Adrenal gland (tissue), 12 donors: ENCODE data around the gene WDR19. TPM values are rescaled to one million over a fixed set of nuclear protein-coding genes. Genes with fewer than 3 reads are reported as not detected.

ENCODE experiments used
- DNase-seq, 7 donors: peaks; one replicate each; pipeline ENCODE4 v3.0.0-alpha.2; 2019 to 2020
- H3K27ac ChIP-seq, 5 donors: fragments of 200-600 bp; sonication (generic) in 4 of 5; 1 replicate in 3 of 5; 2 replicates in 2 of 5; pipeline versions ENCODE4 v1.5.1 to v1.8.0; 2016 to 2020; ENCODE audit warnings: mild to moderate bottlenecking in 1 of 5
- H3K27me3 ChIP-seq: fragments of 200-600 bp; 2 replicates; pipeline ENCODE4 v1.8.0; 2021
- H3K36me3 ChIP-seq, 2 donors: fragments of 200-600 bp; replicated peaks in 1 of 2; 1 replicate in 1 of 2; 2 replicates in 1 of 2; pipeline versions ENCODE4 v1.5.1 to v1.8.0; 2018 to 2022
- H3K4me1 ChIP-seq, 2 donors: fragments of 200-600 bp; replicated peaks in 1 of 2; 1 replicate in 1 of 2; 2 replicates in 1 of 2; pipeline versions ENCODE4 v1.5.1 to v1.8.0; 2018 to 2021
- H3K4me3 ChIP-seq, 4 donors: fragments of 200-600 bp; sonication (generic) in 3 of 4; one replicate each; pipeline ENCODE4 v1.5.1; 2016 to 2018
- H3K9me3 ChIP-seq, 3 donors: fragments of 200-600 bp; sonication (generic) in 1 of 3; replicated peaks in 1 of 3; 1 replicate in 2 of 3; 2 replicates in 1 of 3; pipeline versions ENCODE4 v1.5.1 to v1.8.0; 2016 to 2021
- POLR2A ChIP-seq, 2 donors: fragments of 450-650 bp; IDR thresholded peaks; one replicate each; pipeline ENCODE4 v1.6.1; 2017; ENCODE audit warnings: antibody characterized with exemption in 2 of 2, mild to moderate bottlenecking in 2 of 2, moderate library complexity in 1 of 2
- WGBS, 4 donors: extraction: QIAGEN DNeasy Blood & Tissue Kit in 2 of 4; methylation state at CpG; one replicate each; pipeline versions ENCODE4 v1.1.5 to v1.1.7; 2013 to 2017; 5-methylcytosine and 5-hydroxymethylcytosine counted together
- intact Hi-C, 2 donors: fragments of 100-400 bp; cut with DNase I; formaldehyde crosslinking; loops; one replicate each; pipeline versions ENCODE4 v1.14.1 to v1.15.0; 2022 to 2023
- polyA plus RNA-seq, 3 donors: library from polyadenylated mRNA; stranded (reverse); fragments of 200-250 nt in 2 of 3; fragments of 350-450 nt in 1 of 3; fragmentation: Illumina TruSeq in 1 of 3; extraction: RNeasy Lipid Tissue Mini Kit (QIAGEN cat#74804) in 1 of 3; gene quantifications; one replicate each; pipeline ENCODE4 v1.2.3, GENCODE V29; 2013 to 2014
- total RNA-seq, 9 donors: library from RNA; depleted of rRNA in 4 of 9; stranded (reverse); fragments of >200 nt in 4 of 9; fragments of 120-200 nt in 1 of 9; fragmentation: NEBNext Ultra II Directional in 1 of 9; extraction: Animal tissue kit (Norgen Biotek cat#: 25700) in 1 of 9; gene quantifications; one replicate each; pipeline versions ENCODE4 v1.1.0 to v1.2.4, GENCODE V29; 2013 to 2023
- TF ChIP-seq, protein P1 (sequence below), 6 experiments: fragments of 450-650 bp in 4 of 6; fragments of 200-600 bp in 2 of 6; sonication (generic) in 1 of 6; IDR thresholded peaks; 1 replicate in 5 of 6; 2 replicates in 1 of 6; pipeline versions ENCODE4 v1.5.1 to v1.8.0; 2016 to 2021; ENCODE audit warnings: antibody characterized with exemption in 6 of 6, mild to moderate bottlenecking in 2 of 6, moderate library complexity in 1 of 6
- donor health status: healthy with polysubstance abuse.
- donor health status: Bipolar disorder and iron deficiency.
- donor health status: DM: yes; HTN: yes; CAD: no.
- donor health status: DM: no; HTN: no; CAD: no.
- donor health status: DM: no; HTN: no; CAD: no.
- donor health status: DM: yes; HTN: yes; CAD: no.

The WDR19 gene
- total and polyA plus RNA-seq, 12 donors: 11.3 to 136 (median 42.6) TPM

DNA sequence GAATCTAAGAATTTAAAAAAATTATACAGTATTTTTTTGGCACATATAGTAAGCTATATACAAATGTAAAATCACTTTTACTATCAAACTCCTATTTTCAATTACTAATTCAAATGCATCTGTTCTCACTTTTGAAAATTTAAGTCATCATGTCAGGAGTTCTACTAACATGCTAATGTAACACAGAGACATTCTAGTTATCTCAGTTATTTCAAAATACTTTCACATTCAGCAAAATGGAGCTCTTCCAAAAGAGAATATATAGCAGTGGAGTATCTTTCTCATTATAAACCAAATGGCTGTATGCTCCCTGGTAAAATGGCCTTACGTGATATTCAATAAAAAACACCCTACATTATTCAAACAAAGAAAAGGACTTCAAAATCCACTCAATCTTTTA, 141.5 kb downstream of the WDR19 start:
- DNase-seq: no peak
- peaks cover 11 to 31% of the 10 kb centered on the region in 2 donors for H3K4me1 ChIP-seq
- no peak overlapping the region for H3K4me3 ChIP-seq
- peaks cover 0 to 7% of the 10 kb centered on the region in 2 donors for H3K36me3 ChIP-seq
- 95 to 100% (median 98%) methylated on average over 1 of the region's 1 CpG for WGBS, 4 donors
- H3K9me3 ChIP-seq: no peaks in the 10 kb centered on the region
- no peak overlapping the region for H3K27ac ChIP-seq
- no peak for TF ChIP-seq POLR2A (IDR thresholded peaks at IDR 0.05)
- TF ChIP-seq, protein P1, sequence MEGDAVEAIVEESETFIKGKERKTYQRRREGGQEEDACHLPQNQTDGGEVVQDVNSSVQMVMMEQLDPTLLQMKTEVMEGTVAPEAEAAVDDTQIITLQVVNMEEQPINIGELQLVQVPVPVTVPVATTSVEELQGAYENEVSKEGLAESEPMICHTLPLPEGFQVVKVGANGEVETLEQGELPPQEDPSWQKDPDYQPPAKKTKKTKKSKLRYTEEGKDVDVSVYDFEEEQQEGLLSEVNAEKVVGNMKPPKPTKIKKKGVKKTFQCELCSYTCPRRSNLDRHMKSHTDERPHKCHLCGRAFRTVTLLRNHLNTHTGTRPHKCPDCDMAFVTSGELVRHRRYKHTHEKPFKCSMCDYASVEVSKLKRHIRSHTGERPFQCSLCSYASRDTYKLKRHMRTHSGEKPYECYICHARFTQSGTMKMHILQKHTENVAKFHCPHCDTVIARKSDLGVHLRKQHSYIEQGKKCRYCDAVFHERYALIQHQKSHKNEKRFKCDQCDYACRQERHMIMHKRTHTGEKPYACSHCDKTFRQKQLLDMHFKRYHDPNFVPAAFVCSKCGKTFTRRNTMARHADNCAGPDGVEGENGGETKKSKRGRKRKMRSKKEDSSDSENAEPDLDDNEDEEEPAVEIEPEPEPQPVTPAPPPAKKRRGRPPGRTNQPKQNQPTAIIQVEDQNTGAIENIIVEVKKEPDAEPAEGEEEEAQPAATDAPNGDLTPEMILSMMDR (IDR thresholded peaks at IDR 0.05): no peak
- no peaks in the 10 kb centered on the region for H3K27me3 ChIP-seq
- intact Hi-C loops: no loop called here

DNA sequence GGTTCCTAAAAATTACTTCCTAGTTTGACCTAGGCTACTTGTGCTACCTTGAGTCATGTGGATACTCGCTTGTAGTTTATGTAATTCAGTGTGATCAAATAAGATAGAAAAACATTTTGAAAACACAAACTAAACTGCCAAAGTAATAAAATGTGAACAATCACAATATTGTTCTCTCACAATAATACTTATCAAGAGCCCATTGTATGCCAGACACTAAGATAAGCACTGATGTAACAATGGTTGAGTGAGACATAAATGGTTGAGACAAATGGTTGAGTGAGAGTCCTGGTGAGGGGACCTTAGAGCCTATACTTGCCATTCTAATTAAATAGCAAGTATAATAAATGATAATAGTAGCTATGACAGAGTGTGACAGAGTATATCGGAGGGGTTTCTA, 142.1 kb downstream of the WDR19 start:
- H3K4me3 ChIP-seq: no peak overlapping the region
- peaks cover 11 to 30% of the 10 kb centered on the region in 2 donors for H3K4me1 ChIP-seq
- WGBS, 4 donors: 88 to 96% (median 95%) methylated on average over 2 of the region's 2 CpGs
- no peaks in the 10 kb centered on the region for H3K9me3 ChIP-seq
- H3K36me3 ChIP-seq: peaks cover 0 to 4% of the 10 kb centered on the region in 2 donors
- DNase-seq: no peak
- no peak overlapping the region for H3K27ac ChIP-seq
- TF ChIP-seq POLR2A (IDR thresholded peaks at IDR 0.05): no peak
- TF ChIP-seq, protein P1 (IDR thresholded peaks at IDR 0.05): no peak
- intact Hi-C loops: no loop called here
- H3K27me3 ChIP-seq: no peaks in the 10 kb centered on the region

DNA sequence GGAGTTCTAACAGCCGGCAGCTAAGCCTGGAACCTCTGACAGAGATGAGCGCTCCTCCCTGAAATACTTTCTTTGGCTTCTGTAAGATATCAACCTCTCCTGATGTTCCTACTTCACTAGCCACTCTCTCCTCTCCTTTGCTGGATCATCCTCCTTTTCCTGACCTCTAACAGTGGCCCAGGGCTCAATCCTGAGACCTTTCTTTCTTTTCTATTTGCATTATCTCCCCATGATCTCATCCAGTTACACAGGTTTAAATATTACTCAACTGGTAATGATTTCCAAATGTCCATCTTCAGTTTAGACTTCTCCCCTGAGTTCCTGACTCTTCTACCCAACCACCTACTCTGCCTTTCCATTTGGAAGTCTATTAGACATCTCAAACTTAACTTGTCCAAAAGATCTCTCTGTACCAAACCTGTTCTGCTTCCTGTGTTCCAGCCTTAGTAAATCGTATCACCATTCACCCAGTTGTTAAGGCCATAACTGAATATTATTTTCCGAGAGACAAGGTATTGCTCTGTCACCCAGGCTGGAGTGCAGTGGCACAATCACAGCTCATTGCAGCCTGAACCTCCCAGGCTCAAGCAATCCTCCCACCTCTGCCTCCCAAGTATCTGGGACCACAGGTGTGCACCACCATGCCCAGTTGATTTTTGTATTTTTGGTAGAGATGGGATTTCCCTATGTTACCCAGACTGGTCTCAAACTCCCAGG, 142.7 kb downstream of the WDR19 start:
- 82 to 97% (median 85%) methylated on average over 4 of the region's 4 CpGs for WGBS, 4 donors
- Histone ChIP-seq H3K4me1 (peaks cover 8 to 24% of the 10 kb centered on the region in 2 donors), H3K27ac (no peak overlapping the region), H3K9me3 (no peaks in the 10 kb centered on the region), H3K36me3 (no peaks in the 10 kb centered on the region), H3K4me3 (no peak overlapping the region), H3K27me3 (no peaks in the 10 kb centered on the region)
- intact Hi-C loops: no loop called here
- TF ChIP-seq, protein P1 (IDR thresholded peaks at IDR 0.05): no peak
- no peak for TF ChIP-seq POLR2A (IDR thresholded peaks at IDR 0.05)
- DNase-seq: no peak

DNA sequence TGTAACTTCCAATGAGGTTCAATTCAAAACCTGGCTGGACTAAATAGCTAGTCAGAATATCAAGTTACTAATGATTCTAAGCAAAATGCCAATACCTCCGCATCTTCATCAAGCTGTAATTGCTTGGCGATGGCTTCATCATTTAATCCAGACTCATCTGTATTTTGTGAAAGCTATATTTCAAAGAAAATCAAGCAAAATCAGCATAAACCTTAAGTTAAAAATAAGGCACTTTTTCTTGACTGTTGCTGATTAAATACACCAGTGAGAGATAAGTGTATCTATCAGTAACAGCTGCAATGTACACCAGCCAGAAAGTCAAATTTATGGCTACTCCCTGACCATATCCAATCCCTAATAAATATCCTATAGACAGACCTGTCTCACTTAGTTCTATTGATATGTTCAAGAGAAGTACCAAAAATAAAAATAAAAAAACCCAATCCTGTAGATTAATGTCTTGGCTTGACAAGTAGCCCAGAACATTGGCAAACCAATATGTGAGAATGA, 144.2 kb downstream of the WDR19 start:
- H3K27me3 ChIP-seq: no peaks in the 10 kb centered on the region
- H3K9me3 ChIP-seq: no peaks in the 10 kb centered on the region
- TF ChIP-seq, protein P1 (IDR thresholded peaks at IDR 0.05): no peak
- TF ChIP-seq POLR2A (IDR thresholded peaks at IDR 0.05): no peak
- DNase-seq: no peak
- no peak overlapping the region for H3K27ac ChIP-seq
- WGBS, 4 donors: 96 to 99% (median 98%) methylated on average over 2 of the region's 2 CpGs
- H3K4me1 ChIP-seq: peaks cover 0 to 14% of the 10 kb centered on the region in 2 donors
- intact Hi-C loops: no loop called here
- H3K4me3 ChIP-seq: no peak overlapping the region
- H3K36me3 ChIP-seq: no peaks in the 10 kb centered on the region
